Stimulated activated CD8-positive, alpha-beta memory T cell treated with anti-CD3 and anti-CD28 coated beads, Interleukin-4, amount 100 ng/mL, for 4 hours (primary cell): ENCODE results near the gene KLHL10.

Experiments
- DNase-seq, 2 donors: peaks; one replicate each; pipeline ENCODE4 v3.0.0-alpha.2; 2020; ENCODE audit warnings: low read depth in 2 of 2, low spot score in 1 of 2

KLHL10 gene

DNA sequence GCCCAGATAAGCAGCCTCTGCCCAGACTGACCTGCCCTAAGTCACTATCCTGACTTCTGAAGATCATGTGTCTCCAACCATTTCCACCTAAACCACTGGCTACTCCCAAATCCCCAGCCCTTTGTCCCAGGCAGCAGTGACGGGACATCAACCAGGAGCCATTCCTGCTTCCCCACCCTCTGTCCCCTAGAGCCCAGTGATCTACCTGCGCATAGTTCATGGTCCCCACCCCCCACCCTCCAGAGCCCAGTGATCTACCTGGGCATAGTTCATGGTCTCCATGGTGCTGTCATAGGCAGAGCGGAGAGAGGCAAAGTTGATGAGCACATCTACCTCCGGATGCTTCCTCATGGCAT is 54.4 kb downstream of the KLHL10 start:
- no peak for DNase-seq

DNA sequence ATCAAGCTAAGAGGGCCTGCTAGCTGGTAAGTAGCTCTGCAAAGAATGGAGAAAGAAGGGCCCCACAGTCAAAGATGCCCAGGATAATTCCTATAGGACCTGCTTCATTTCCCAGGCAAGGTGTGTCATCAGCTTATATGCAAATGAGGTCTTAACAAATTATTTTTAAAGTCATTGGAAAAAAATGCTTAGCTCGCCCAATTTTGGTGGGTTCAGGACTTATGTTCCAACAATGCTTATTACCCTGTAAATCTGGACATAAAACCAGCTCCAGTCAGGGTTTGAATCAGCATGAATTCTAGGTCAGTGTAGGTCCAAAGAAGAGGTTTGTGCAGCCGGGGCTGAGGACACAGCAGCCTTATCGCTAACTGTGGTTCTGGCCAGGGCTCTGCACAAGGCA is 55.8 kb downstream of the KLHL10 start:
- DNase-seq = no peak

DNA sequence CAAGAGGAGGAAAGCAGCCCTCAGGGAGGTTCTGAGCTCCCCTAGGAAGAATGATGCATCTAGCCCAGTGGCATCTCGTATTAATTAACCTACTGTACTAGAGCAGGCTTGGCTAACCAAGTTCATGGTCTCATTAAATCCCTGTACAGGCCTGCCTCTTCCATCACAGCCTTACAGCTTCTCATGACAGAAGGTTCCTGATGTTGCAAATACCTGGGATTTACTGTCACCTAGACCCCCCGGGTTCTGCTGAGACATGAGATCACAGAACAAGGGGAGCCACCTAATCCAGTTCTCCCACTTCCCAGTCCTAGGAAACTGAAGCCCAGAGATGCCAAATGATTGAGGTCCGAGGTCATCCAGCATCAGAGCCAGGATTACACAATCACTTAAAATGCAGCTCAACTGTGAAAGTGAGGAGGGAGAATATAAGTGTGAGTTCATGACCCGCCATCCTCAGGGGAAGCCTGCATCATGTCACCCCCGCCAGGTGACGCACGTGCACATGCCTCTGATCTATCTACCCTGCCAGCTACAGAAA is 57.2 kb downstream of the KLHL10 start:
- DNase-seq = no peak

DNA sequence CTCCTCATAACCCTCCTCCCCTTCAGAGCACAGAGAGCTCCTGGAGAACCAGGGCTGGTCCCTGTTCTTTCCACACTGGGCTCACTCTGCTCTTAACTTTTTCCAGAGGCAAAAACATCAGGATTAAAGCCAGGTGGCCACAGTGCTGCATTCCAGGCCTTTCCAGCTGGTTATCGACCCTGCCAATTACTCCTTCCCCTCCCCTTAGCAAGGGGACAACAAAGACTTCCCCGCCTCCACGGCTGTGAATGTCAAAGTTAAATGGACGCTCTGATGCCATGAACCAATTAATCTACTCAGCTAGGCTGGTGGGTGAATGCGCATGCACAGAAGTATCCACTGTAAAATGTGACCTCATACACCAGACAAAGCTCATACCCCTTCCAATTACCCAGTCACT is 58.0 kb downstream of the KLHL10 start:
- no peak for DNase-seq

DNA sequence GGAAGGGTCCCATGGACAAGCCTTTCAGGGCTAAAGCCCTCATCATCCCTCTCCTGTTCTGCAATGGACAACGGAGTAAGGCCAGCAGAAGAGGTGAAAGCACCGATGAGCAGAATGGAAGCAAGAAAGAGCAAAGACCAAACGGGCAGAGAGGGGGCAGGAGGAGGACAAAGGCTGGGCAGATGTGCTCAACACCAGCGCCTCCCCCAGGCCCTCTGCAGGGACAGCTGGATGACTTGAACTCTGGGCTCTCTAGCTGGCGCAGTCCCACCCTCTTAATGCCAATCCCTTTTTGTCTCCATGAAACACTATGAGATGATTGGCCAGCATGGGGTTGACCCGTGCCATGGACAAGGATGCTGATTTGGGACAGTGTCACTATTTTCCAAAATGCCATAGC is 59.1 kb downstream of the KLHL10 start:
- DNase-seq = no peak
